GM04503 (cell line): ENCODE data around the gene ZNF207.
"Not testable (repeated sequence)": the region's sequence is repeated elsewhere in the genome, so short reads cannot be mapped to it uniquely, and the experiment has no call there.

Source experiments
- DNase-seq: peaks from one replicate; pipeline ENCODE4 v3.0.0-alpha.2; 2012; ENCODE audit warnings: low read depth

ZNF207 gene

DNA sequence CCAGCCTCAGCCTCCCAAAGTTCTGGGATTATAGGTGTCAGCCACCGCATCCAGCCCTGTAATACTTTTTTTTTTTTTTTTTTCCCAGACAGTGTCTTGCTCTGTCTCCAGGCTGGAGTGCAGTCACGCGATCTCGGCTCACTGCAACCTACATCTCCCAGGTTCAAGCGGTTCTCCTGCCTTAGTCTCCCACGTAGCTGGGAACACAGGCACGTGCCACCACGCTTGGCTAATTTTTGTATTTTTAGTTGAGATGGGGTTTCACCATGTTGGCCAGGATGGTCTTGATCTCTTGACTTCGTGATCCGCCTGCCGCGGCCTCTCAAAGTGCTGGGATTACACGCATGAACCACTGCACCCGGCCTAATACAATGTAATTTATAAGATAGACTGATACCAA, 38.2 kb downstream of the ZNF207 start:
- not testable (repeated sequence) for DNase-seq

- no peak for DNase-seq
These were observed 38.9 kb downstream of the ZNF207 start for GRCh38 chr17:32388613-32389459.

DNA sequence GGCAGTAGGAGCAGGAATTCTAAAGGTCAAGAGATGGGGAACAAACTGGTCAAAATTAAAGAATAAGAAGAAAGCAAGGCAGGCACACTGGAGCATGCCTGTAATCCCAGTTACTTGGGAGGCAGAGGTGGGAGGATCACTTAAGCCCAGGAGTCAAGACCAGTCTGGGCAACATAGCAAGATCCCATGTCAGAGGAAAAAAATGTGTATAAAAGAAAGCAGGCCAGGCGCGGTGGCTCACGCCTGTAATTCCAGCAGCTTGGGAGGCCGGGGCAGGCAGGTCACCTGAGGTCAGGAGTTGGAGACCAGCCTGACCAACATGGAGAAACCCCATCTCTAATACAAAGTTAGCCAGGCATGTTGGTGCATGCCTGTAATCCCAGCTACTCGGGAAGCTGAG, 43.9 kb downstream of the ZNF207 start:
- DNase-seq, result no peak

DNA sequence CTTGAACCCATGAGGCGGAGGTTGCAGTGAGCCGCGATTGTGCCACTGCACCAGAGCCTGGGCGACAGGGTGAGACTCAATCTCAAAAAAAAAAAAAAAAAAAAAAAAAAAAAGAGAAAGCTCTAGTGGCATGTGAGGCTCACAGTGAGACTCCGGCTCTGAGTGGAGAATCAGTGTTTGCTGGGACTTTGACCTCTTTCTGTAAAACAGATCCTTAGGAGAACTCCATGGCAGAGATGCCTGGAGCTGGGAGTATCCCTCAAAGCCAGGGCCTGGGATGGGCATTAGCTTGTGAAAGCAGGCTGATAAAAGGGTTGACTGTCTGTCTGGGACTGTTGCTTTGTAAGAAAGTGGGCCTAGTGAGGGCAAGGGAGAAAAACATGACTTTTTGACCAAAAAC, 46.4 kb downstream of the ZNF207 start:
- DNase-seq, result no peak

DNA sequence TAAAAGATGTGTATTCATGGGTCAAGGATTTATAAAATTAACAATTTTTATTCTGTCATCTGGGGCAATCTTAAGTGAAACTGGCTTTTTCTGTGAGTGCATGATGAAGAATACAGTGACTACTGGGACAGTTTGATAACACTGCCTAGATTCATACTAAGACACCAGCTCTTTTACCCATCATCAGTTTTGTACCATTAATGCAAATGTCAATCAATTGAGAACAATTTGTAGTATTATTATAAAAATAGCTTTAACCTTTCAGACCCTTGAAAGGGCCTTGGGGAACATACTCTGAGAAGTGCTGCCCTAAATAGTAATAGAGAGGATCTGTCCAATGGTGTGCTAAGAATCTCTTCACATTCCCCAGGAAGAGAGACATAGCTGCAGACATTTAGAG, 49.0 kb downstream of the ZNF207 start:
- no peak for DNase-seq

DNA sequence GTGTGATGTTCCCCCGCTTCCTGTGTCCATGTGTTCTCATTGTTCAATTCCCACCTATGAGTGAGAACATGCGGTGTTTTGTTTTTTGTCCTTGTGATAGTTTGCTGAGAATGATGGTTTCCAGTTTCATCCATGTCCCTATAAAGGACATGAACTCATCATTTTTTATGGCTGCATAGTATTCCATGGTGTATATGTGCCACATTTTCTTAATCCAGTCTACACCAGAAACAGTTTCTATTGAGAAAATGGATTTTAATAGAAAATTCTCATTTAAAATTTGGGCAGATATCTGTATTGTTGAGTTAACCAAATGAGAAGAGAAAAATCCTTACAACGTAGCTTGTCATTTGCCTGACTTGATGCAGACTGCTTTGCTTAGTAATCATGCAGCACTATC, 60.1 kb downstream of the ZNF207 start:
- not testable (repeated sequence) for DNase-seq

- no peak for DNase-seq
These were observed 76.9 kb downstream of the ZNF207 start for GRCh38 chr17:32426894-32427293.

DNA sequence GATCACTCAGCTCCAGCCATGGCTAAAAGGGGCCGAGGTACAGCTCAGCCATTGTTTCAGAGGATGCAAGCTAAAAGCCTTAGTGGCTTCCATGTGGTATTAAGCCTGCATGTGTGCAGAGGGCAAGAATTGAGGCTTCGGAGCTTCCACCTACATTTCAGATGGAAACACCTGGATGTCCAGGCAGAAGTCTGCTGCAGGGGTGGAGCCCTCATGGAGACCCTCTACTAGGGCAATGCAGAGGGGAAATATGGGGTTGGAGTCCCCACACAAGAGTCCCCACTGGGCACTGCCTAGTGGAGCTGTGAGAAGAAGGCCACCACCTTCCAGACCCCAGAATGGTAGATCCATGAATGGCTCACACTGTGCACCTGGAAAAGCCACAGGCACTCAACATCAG, 79.6 kb downstream of the ZNF207 start:
- no peak for DNase-seq
